Measurements from ENCODE around the gene C15orf62. TPM values are rescaled to one million over a fixed set of nuclear protein-coding genes. Genes with fewer than 3 reads are reported as not detected.

Gene C15orf62
- total RNA-seq, 1 experiment from 2014 or later = 0.26 TPM

- DNase-seq (ENCODE audit: unreplicated experiment) = no peak
- POLR2A ChIA-PET = interaction anchor here (0.6 to 3.7 kb wide), 14 partner anchors 13 to 835 kb away, joined by 3 to 47 read pairs (median 5); partner anchors contain the start of genes C15orf62, GCHFR, RAD51 and SPINT1
- BruUV-seq (replicated peaks) = TSS peak; percentile 64
- Mint-ChIP-seq H3K36me3 (ENCODE audit: insufficient read depth, unreplicated experiment) (peaks cover 17% of the 10 kb centered on the region), H3K4me3 (ENCODE audit: unreplicated experiment) (peak overlapping the region; percentile 81), H3K4me1 (ENCODE audit: insufficient read depth, unreplicated experiment) (peaks cover 15% of the 10 kb centered on the region), H3K9me3 (ENCODE audit: unreplicated experiment) (no peaks in the 10 kb centered on the region), H3K27ac (ENCODE audit: low read depth, unreplicated experiment) (peak overlapping the region; percentile 83), H3K27me3 (ENCODE audit: insufficient read depth, unreplicated experiment) (no peaks in the 10 kb centered on the region)
- intact Hi-C loops (cut with micrococcal nuclease) = no loop called here
- TF ChIP-seq, protein P1, sequence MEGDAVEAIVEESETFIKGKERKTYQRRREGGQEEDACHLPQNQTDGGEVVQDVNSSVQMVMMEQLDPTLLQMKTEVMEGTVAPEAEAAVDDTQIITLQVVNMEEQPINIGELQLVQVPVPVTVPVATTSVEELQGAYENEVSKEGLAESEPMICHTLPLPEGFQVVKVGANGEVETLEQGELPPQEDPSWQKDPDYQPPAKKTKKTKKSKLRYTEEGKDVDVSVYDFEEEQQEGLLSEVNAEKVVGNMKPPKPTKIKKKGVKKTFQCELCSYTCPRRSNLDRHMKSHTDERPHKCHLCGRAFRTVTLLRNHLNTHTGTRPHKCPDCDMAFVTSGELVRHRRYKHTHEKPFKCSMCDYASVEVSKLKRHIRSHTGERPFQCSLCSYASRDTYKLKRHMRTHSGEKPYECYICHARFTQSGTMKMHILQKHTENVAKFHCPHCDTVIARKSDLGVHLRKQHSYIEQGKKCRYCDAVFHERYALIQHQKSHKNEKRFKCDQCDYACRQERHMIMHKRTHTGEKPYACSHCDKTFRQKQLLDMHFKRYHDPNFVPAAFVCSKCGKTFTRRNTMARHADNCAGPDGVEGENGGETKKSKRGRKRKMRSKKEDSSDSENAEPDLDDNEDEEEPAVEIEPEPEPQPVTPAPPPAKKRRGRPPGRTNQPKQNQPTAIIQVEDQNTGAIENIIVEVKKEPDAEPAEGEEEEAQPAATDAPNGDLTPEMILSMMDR (IDR thresholded peaks at IDR 0.05; ENCODE audit: unreplicated experiment) = no peak
- CTCF ChIA-PET = interaction anchor here (0.5 to 2.1 kb wide), 5 partner anchors 38 to 287 kb away, joined by 3 to 8 read pairs (median 3); no protein-coding TSS in a partner anchor
Measured at GRCh38 chr15:40806672-40807027, 36.9 kb downstream of the C15orf62 start.

DNA sequence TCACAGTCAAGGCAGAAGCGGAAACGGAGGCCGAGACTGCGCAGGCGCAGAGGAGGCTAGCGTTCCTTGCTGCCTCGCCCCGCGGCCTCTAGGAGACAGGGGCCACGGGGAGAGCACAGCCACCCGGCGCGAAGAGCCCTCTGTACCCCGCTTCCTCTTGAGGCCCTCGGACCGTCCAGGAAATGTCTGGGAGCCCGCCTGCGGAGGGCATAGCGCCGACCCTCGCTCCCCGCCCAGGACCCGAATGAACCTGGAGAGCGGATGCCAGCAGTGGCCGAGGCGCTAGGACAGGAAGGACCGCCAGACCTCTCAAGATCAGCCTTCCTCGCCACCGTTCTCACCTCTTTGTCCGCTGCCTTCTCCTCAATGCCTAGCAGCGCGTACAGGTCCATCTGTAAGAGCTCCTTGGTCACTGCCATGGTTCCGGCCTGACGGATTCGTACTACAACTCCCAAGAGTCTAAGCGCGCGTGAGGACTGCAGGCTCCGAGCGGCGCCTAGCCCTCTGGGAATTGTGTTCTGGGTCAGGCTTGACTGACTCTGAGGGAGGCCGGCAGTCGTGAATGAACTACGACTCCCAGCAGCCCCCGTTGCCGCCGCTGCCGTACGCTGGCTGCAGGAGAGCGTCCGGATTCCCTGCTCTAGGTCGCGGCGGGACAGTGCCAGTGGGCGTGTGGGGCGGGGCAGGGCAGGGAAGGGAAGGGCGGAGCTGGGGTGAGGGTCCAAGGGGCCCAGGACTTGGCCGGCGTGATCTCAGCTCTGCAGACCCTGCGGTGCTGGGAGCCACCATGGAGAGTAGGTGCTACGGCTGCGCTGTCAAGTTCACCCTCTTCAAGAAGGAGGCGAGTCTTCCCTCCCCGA, 37.5 kb downstream of the C15orf62 start, which contains the start of the genes DNAJC17 and ZFYVE19:
Gene DNAJC17, minus strand, starts transcription at position 446 of the 860 bp plus-strand sequence. Its CDS starts 27 bp downstream, at position 419.
Gene ZFYVE19, plus strand, starts transcription at position 62 of the 860 bp plus-strand sequence. Its CDS starts 501 bp downstream, at position 563.
- Mint-ChIP-seq H3K9me3 (ENCODE audit: unreplicated experiment) (no peaks in the 10 kb centered on the region), H3K27me3 (ENCODE audit: insufficient read depth, unreplicated experiment) (no peaks in the 10 kb centered on the region), H3K4me3 (ENCODE audit: unreplicated experiment) (peak within 1 kb of the TSS; percentile 81), H3K4me1 (ENCODE audit: insufficient read depth, unreplicated experiment) (peaks cover 12% of the 10 kb centered on the region), H3K36me3 (ENCODE audit: insufficient read depth, unreplicated experiment) (peaks cover 16% of the 10 kb centered on the region), H3K27ac (ENCODE audit: low read depth, unreplicated experiment) (peak within 1 kb of the TSS; percentile 83)
- TF ChIP-seq, protein P1 (IDR thresholded peaks at IDR 0.05; ENCODE audit: unreplicated experiment) = peak; percentile 10
- ChIA-PET POLR2A (interaction anchor here (0.6 to 3.7 kb wide), 14 partner anchors 10 to 835 kb away, joined by 3 to 47 read pairs (median 5); partner anchors contain the start of genes C15orf62, GCHFR, RAD51 and SPINT1), CTCF (interaction anchor here (0.5 to 2.1 kb wide), 9 partner anchors 9 to 615 kb away, joined by 3 to 8 read pairs (median 3); partner anchors contain the start of gene VPS18)
- DNase-seq (ENCODE audit: unreplicated experiment) = peak; percentile 98
- intact Hi-C loops (cut with micrococcal nuclease) = no loop called here
- no TSS peak for BruUV-seq (replicated peaks)

- Mint-ChIP-seq H3K9me3 (ENCODE audit: unreplicated experiment) (no peaks in the 10 kb centered on the region), H3K36me3 (ENCODE audit: insufficient read depth, unreplicated experiment) (peaks cover 12% of the 10 kb centered on the region), H3K27me3 (ENCODE audit: insufficient read depth, unreplicated experiment) (no peaks in the 10 kb centered on the region), H3K4me3 (ENCODE audit: unreplicated experiment) (peak overlapping the region; percentile 81), H3K4me1 (ENCODE audit: insufficient read depth, unreplicated experiment) (peaks cover 12% of the 10 kb centered on the region), H3K27ac (ENCODE audit: low read depth, unreplicated experiment) (no peak overlapping the region)
- TF ChIP-seq, protein P1 (IDR thresholded peaks at IDR 0.05; ENCODE audit: unreplicated experiment) = no peak
- TSS peak; percentile 31 for BruUV-seq (replicated peaks)
- DNase-seq (ENCODE audit: unreplicated experiment) = no peak
- intact Hi-C loops (cut with micrococcal nuclease) = no loop called here
- ChIA-PET POLR2A (interaction anchor here (1.0 to 3.7 kb wide), 9 partner anchors 10 to 114 kb away, joined by 3 to 47 read pairs (median 7); partner anchors contain the start of genes C15orf62, GCHFR, RAD51 and SPINT1), CTCF (interaction anchor here (0.6 to 2.1 kb wide), 6 partner anchors 9 to 616 kb away, joined by 3 to 8 read pairs (median 3); no protein-coding TSS in a partner anchor)
Measured at GRCh38 chr15:40807888-40808461, 38.2 kb downstream of the C15orf62 start.
